Choroid plexus epithelial cell (primary cell): ENCODE measurements around the gene SGK2.

ENCODE experiments used
- DNase-seq: peaks from one replicate; pipeline ENCODE4 v3.0.0-alpha.2; 2010; ENCODE audit warnings: low read depth
- H3K4me3 ChIP-seq: 2 replicates; pipeline ENCODE4 v1.5.1; 2011; ENCODE audit warnings: low read depth, mild to moderate bottlenecking, control low read depth, low read length, moderate library complexity
- CTCF ChIP-seq: conservative IDR thresholded peaks from 2 replicates; pipeline ENCODE4 v1.5.1; 2011; ENCODE audit warnings: low read depth, mild to moderate bottlenecking, control low read depth, inconsistent platforms, low read length, moderate library complexity

SGK2 gene

GRCh38 chr20:43569282-43569681 lies 10.5 kb downstream of the SGK2 start:
- no peak for TF ChIP-seq CTCF
- no peak overlapping the region for H3K4me3 ChIP-seq
- DNase-seq: no peak

- no peak for TF ChIP-seq CTCF
- no peak for DNase-seq
- H3K4me3 ChIP-seq: no peak overlapping the region
Measured at GRCh38 chr20:43570496-43570895, 11.7 kb downstream of the SGK2 start.

- DNase-seq: no peak
- no peak overlapping the region for H3K4me3 ChIP-seq
- no peak for TF ChIP-seq CTCF
Measured at GRCh38 chr20:43571310-43571709, 12.5 kb downstream of the SGK2 start.

GRCh38 chr20:43571771-43572170 lies 12.9 kb downstream of the SGK2 start:
- no peak overlapping the region for H3K4me3 ChIP-seq
- no peak for DNase-seq
- TF ChIP-seq CTCF: no peak

GRCh38 chr20:43572891-43573290 lies 14.1 kb downstream of the SGK2 start:
- DNase-seq: no peak
- no peak for TF ChIP-seq CTCF
- no peak overlapping the region for H3K4me3 ChIP-seq

- no peak overlapping the region for H3K4me3 ChIP-seq
- DNase-seq: peak; percentile 8
- no peak for TF ChIP-seq CTCF
Measured at GRCh38 chr20:43576108-43576507, 17.3 kb downstream of the SGK2 start.

- TF ChIP-seq CTCF: no peak
- peak; percentile 19 for DNase-seq
- H3K4me3 ChIP-seq: no peak overlapping the region
Measured at GRCh38 chr20:43579861-43580793, 21.3 kb downstream of the SGK2 start.
